GM12878 (cell line): ENCODE results near the gene MRPL34. TPM values are rescaled to one million over a fixed set of nuclear protein-coding genes. Genes with fewer than 3 reads are reported as not detected.

Source experiments
- BCL11A ChIP-seq: IDR thresholded peaks from 2 replicates; pipeline ENCODE4 v1.6.1; 2011; ENCODE audit warnings: low read depth, low read length
- DPF2 ChIP-seq: fragments of 450-650 bp; IDR thresholded peaks from 2 replicates; pipeline ENCODE4 v1.6.1; 2017; ENCODE audit warnings: mild to moderate bottlenecking
- HDGF ChIP-seq: fragments of 450-650 bp; IDR thresholded peaks from 2 replicates; pipeline ENCODE4 v1.6.1; 2016; ENCODE audit warnings: antibody characterized with exemption
- IKZF1 ChIP-seq: fragments of 450-650 bp; conservative IDR thresholded peaks from 2 replicates; pipeline ENCODE4 v1.6.1; 2017; ENCODE audit warnings: antibody characterized with exemption, mild to moderate bottlenecking
- IKZF2 ChIP-seq, 2 experiments: fragments of 450-650 bp; IDR thresholded peaks; 2 replicates each; pipeline ENCODE4 v1.6.1; 2017; ENCODE audit warnings: mild to moderate bottlenecking in 2 of 2, moderate library complexity in 2 of 2
- RAD21 ChIP-seq: IDR thresholded peaks from 2 replicates; pipeline ENCODE4 v1.6.1; 2011; ENCODE audit warnings: mild to moderate bottlenecking, low read depth, low read length, moderate library complexity; ENCODE audit not compliant: insufficient read depth
- RAD51 ChIP-seq: fragments of 450-650 bp; IDR thresholded peaks from 2 replicates; pipeline ENCODE4 v1.6.1; 2016; ENCODE audit warnings: moderate library complexity, mild to moderate bottlenecking, inconsistent platforms
- WRNIP1 ChIP-seq: IDR thresholded peaks from 2 replicates; pipeline ENCODE4 v1.6.1; 2011; ENCODE audit warnings: low read depth, low read length, improper control_type of control experiment, borderline replicate concordance
- ZBTB4 ChIP-seq: fragments of 450-650 bp; formaldehyde crosslinking; IDR thresholded peaks from 2 replicates; pipeline ENCODE4 v1.4.0; 2022; ENCODE audit warnings: mild to moderate bottlenecking, moderate library complexity
- polyA plus RNA-seq, 11 experiments: library from polyadenylated mRNA; depleted of rRNA in 4 of 11; unstranded in 6 of 11; stranded (reverse) in 5 of 11; fragments of >200 nt; fragmentation: Nextera tagmentation in 4 of 11; fragmentation: Illumina TruSeq in 1 of 11; extraction: Ambion mirVana in 4 of 11; extraction: Trizol in 1 of 11; gene quantifications; 1 replicate in 1 of 11; 2 replicates in 10 of 11; pipeline versions ENCODE4 v1.2.1 to v1.2.3, GENCODE V29; 2011 to 2016; ENCODE audit warnings: inconsistent platforms in 2 of 11, missing spikeins in 2 of 11, low read depth in 1 of 11
- total RNA-seq, 4 experiments: library from RNA; depleted of rRNA in 3 of 4; stranded (reverse); fragments of >200 nt in 3 of 4; fragmentation: Illumina TruSeq in 1 of 4; extraction: Trizol in 1 of 4; gene quantifications; 2 replicates each; pipeline versions ENCODE4 v1.2.1 to v1.2.3, GENCODE V29; 2013 to 2021

The MRPL34 gene
- total and polyA plus RNA-seq, 10 of the 15 experiments (the other 5 are each of a cell fraction or from before 2014, with no cell fraction given): 8.6 to 198 (median 78.6) TPM

- TF ChIP-seq IKZF2 (IDR thresholded peaks at IDR 0.05) (no peak; a peak in 1 of 4 replicates), DPF2 (peak; percentile 67), BCL11A (no peak; the same call in 1 of the 2 replicates), WRNIP1 (no peak), IKZF1 (peak; percentile 85), RAD21 (peak; percentile 36; the same call in 1 of the 2 replicates), HDGF (peak; percentile 27; the same call in 1 of the 2 replicates), ZBTB4 (CRISPR knock-in tag) (no peak), RAD51 (peak; percentile 78)
Measured at GRCh38 chr19:17305517-17306284, at the start of gene MRPL34 (continued).
